RWPE1 (cell line): ENCODE results near the gene ARID1A.

Experiments
- CTCF ChIA-PET: fragments of 350-600 bp; sonication (Branson Sonifier 250); formaldehyde crosslinking; extraction: SDS; loops from one replicate; lab custom pipeline; 2021; lab: Yijun Ruan, JAX
- POLR2A ChIA-PET: fragments of 400-600 bp; formaldehyde crosslinking; extraction: SDS; loops from one replicate; lab custom pipeline; 2020; ENCODE audit warnings: antibody characterized with exemption; ENCODE audit not compliant: low non-redundant PET; lab: Yijun Ruan, JAX
- DNase-seq: peaks from one replicate; pipeline ENCODE4 v3.0.0; 2012; ENCODE audit warnings: low spot score
- H3K27ac ChIP-seq: fragments of 450-650 bp; 2 replicates; pipeline ENCODE4 v1.5.1; 2017
- CTCF ChIP-seq: fragments of 450-650 bp; conservative IDR thresholded peaks from 2 replicates; pipeline ENCODE4 v1.5.1; 2017; ENCODE audit warnings: low read depth, mild to moderate bottlenecking

ARID1A gene

GRCh38 chr1:26750428-26750827 is 54.6 kb downstream of the ARID1A start:
- CTCF ChIA-PET = no interaction called here
- POLR2A ChIA-PET = no interaction called here

DNA sequence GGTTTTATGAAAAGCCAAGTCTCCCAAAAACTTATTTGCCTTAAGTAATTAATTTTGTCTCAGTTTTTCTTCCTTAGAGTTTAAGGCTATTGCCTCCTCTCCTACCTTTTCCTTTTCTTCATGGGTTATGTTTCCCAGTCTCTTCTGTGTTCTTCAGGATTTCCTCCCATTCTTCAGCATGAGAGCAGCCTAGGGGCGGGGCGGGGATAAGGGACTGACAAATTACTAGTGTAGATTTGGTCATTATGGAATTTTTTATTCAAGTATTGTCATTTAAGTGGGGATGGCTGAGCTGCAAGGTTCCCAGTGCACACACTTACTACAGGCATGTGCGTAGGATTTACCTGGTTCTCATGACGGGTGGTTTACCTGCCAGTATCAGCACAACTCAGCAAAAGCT is 56.7 kb downstream of the ARID1A start:
- H3K27ac ChIP-seq = no peak overlapping the region
- no peak for TF ChIP-seq CTCF
- ChIA-PET POLR2A (no interaction called here), CTCF (no interaction called here)
- DNase-seq = no peak

More at GRCh38 chr1:26750428-26750827, 54.6 kb downstream of the ARID1A start:
- no peak for TF ChIP-seq CTCF
- no peak for DNase-seq
- no peak overlapping the region for H3K27ac ChIP-seq

GRCh38 chr1:26754086-26754874 is 58.5 kb downstream of the ARID1A start:
- DNase-seq = peak; percentile 83
- TF ChIP-seq CTCF = no peak
- ChIA-PET POLR2A (no interaction called here), CTCF (interaction anchor here (0.6 to 1.0 kb wide), 4 partner anchors 15 to 152 kb away, joined by 3 read pairs; no protein-coding TSS in a partner anchor)
- H3K27ac ChIP-seq = peak overlapping the region; percentile 38

- TF ChIP-seq CTCF = no peak
- no peak for DNase-seq
- H3K27ac ChIP-seq = no peak overlapping the region
- ChIA-PET POLR2A (interaction anchor here (0.7 kb wide), 1 partner anchor 180 kb away, joined by 6 read pairs; no protein-coding TSS in a partner anchor), CTCF (no interaction called here)
Measured at GRCh38 chr1:26758358-26758757, 62.5 kb downstream of the ARID1A start.

GRCh38 chr1:26759531-26759930 is 63.7 kb downstream of the ARID1A start:
- POLR2A ChIA-PET = no interaction called here
- CTCF ChIA-PET = interaction anchor here (0.7 to 1.1 kb wide), 2 partner anchors 29 kb away, joined by 3 read pairs; no protein-coding TSS in a partner anchor
- no peak overlapping the region for H3K27ac ChIP-seq
- TF ChIP-seq CTCF = no peak
- DNase-seq = no peak

GRCh38 chr1:26761217-26761616 is 65.4 kb downstream of the ARID1A start:
- no peak for DNase-seq
- POLR2A ChIA-PET = no interaction called here
- CTCF ChIA-PET = no interaction called here

More at GRCh38 chr1:26761217-26761616, 65.4 kb downstream of the ARID1A start:
- TF ChIP-seq CTCF = no peak
- H3K27ac ChIP-seq = no peak overlapping the region
